Measurements from ENCODE around the gene RBM25. TPM values are rescaled to one million over a fixed set of nuclear protein-coding genes. Genes with fewer than 3 reads are reported as not detected.
"Not testable (repeated sequence)": the region's sequence is repeated elsewhere in the genome, so short reads cannot be mapped to it uniquely, and the experiment has no call there.

RBM25 gene
- total RNA-seq, 2 donors from 2014 or later = 57.0 to 62.8 TPM

DNA sequence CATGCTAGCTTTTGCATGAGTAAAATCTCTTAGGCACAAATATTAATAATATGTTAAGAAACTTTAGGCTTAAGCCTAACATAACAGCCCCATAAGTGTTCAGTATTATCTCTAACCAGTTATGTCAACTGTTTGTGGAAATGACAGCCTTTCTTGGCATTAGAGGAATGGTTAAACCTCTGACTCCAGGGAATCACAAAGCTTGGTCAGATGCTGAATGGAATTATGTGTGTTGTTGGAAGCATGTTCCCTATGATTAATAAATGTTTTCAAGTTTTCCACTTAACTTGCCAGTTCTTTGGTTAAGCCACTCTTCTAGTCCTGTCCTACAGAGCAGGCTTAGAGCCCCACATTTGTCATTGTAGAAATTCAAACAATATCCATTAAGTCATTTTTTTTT, 94.9 kb downstream of the RBM25 start:
- intact Hi-C loops (cut with DNase I) = no loop called here
- Histone ChIP-seq H3K4me3 (no peak overlapping the region), H3K4me1 (no peaks in the 10 kb centered on the region), H3K27me3 (no peaks in the 10 kb centered on the region), H3K9me3 (no peaks in the 10 kb centered on the region), H3K36me3 (peaks cover 6% of the 10 kb centered on the region), H3K9ac (ENCODE audit: low read depth in 2 of 2, low read length in 2 of 2) (no peak overlapping the region), H3K27ac (no peak overlapping the region)
- TF ChIP-seq, protein P1, sequence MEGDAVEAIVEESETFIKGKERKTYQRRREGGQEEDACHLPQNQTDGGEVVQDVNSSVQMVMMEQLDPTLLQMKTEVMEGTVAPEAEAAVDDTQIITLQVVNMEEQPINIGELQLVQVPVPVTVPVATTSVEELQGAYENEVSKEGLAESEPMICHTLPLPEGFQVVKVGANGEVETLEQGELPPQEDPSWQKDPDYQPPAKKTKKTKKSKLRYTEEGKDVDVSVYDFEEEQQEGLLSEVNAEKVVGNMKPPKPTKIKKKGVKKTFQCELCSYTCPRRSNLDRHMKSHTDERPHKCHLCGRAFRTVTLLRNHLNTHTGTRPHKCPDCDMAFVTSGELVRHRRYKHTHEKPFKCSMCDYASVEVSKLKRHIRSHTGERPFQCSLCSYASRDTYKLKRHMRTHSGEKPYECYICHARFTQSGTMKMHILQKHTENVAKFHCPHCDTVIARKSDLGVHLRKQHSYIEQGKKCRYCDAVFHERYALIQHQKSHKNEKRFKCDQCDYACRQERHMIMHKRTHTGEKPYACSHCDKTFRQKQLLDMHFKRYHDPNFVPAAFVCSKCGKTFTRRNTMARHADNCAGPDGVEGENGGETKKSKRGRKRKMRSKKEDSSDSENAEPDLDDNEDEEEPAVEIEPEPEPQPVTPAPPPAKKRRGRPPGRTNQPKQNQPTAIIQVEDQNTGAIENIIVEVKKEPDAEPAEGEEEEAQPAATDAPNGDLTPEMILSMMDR (IDR thresholded peaks at IDR 0.05) = no peak
- DNase-seq = no peak

DNA sequence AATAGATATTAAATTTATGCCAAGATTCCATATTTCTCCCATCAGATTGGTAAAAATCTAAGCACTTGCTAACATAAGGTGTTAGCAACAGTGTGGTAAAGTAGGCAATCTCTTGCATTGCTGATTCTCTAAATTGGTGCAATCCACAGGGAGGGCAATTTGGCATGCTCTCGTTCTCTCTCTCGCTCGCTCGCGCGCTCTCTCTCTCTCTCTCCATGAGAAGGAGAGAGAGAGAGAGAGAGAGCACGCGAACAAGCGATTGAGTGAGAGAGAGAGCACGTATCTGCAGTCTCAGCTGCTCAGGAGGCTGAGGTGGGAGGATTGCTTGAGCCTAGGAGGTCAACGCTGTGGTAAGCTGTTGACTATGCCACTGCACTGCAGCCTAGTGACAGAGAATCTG, 103.9 kb downstream of the RBM25 start:
- no peaks in the 10 kb centered on the region for H3K4me1 ChIP-seq
- H3K4me3 ChIP-seq = no peak overlapping the region
- H3K27ac ChIP-seq = no peak overlapping the region
- TF ChIP-seq, protein P1 (IDR thresholded peaks at IDR 0.05) = no peak
- H3K36me3 ChIP-seq = peaks cover 5% of the 10 kb centered on the region
- no peaks in the 10 kb centered on the region for H3K27me3 ChIP-seq
- H3K9ac ChIP-seq (ENCODE audit: low read depth in 2 of 2, low read length in 2 of 2) = no peak overlapping the region
- no peak for DNase-seq
- H3K9me3 ChIP-seq = no peaks in the 10 kb centered on the region
- intact Hi-C loops (cut with DNase I) = no loop called here

DNA sequence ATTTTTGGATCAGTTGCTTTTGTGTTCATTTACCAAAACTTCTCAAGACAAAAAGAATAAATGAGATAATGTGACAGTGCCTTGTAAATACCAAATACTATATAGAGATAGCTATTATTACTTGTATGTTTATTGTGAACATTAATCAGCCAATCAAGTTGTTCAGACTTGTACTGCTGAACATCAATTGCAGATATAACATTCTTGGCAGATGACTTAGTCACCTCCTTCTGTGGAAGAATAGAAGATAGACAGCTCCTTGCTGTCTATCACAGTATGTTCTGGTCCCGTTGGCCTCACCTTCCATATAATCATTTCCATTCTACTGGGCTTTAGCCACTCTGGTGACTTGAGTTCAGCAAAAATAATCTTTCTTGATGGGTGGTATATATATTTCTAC, 108.1 kb downstream of the RBM25 start:
- Histone ChIP-seq H3K9me3 (no peaks in the 10 kb centered on the region), H3K4me3 (no peak overlapping the region), H3K4me1 (no peaks in the 10 kb centered on the region), H3K36me3 (peaks cover 5% of the 10 kb centered on the region), H3K9ac (ENCODE audit: low read depth in 2 of 2, low read length in 2 of 2) (no peak overlapping the region), H3K27me3 (no peaks in the 10 kb centered on the region), H3K27ac (no peak overlapping the region)
- no peak for DNase-seq
- intact Hi-C loops (cut with DNase I) = no loop called here
- TF ChIP-seq, protein P1 (IDR thresholded peaks at IDR 0.05) = no peak

DNA sequence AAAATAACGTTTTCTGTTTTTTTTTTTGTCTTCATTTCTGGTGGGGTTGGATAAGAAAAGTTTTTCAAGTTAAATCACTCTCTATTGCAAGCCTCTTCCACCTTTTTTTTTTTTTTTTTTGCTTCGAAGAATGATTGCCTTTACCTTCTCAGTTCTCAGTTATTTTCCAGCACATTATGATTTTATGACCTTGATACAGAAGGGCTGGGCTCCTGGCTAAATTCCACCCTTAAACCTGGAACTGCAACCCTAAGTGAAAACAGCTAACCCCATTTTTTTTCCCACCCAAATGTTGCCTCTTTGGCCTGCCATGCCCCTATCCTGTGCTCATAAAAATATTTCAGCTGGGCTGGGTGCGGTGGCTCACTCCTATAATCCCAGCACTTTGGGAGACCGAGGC, 109.4 kb downstream of the RBM25 start:
- intact Hi-C loops (cut with DNase I) = no loop called here
- peaks cover 15% of the 10 kb centered on the region for H3K36me3 ChIP-seq

DNA sequence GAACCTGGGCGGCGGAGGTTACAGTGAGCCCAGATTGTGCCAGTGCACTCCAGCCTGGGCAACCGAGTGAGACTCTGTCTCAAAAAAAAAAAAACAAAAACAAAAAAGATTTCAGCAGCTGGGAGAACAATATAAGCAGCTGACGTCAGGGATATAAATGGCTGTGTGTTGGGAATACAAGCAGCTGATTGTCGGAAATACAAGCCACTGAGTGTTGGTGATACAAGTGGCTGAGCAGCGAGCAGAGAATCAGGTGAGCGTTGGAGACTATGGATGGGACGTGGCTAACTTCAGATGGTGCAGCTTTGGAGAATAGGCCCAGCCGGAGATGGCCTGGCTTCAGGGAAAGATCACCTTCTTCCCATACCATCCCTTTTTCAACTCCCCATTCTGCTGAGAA, 109.9 kb downstream of the RBM25 start:
- TF ChIP-seq, protein P1 (IDR thresholded peaks at IDR 0.05) = no peak
- Histone ChIP-seq H3K36me3 (peaks cover 15% of the 10 kb centered on the region), H3K4me3 (no peak overlapping the region), H3K4me1 (no peaks in the 10 kb centered on the region), H3K27me3 (no peaks in the 10 kb centered on the region), H3K9me3 (no peaks in the 10 kb centered on the region), H3K27ac (no peak overlapping the region), H3K9ac (ENCODE audit: low read depth in 2 of 2, low read length in 2 of 2) (no peak overlapping the region)
- DNase-seq = no peak
- intact Hi-C loops (cut with DNase I) = no loop called here

More for the DNA sequence above, 109.4 kb downstream of the RBM25 start:
- Histone ChIP-seq H3K27ac (no peak overlapping the region), H3K27me3 (no peaks in the 10 kb centered on the region), H3K9ac (ENCODE audit: low read depth in 2 of 2, low read length in 2 of 2) (no peak overlapping the region), H3K9me3 (no peaks in the 10 kb centered on the region), H3K4me1 (no peaks in the 10 kb centered on the region), H3K4me3 (no peak overlapping the region)
- TF ChIP-seq, protein P1 (IDR thresholded peaks at IDR 0.05) = no peak
- peak; percentile 44 for DNase-seq

DNA sequence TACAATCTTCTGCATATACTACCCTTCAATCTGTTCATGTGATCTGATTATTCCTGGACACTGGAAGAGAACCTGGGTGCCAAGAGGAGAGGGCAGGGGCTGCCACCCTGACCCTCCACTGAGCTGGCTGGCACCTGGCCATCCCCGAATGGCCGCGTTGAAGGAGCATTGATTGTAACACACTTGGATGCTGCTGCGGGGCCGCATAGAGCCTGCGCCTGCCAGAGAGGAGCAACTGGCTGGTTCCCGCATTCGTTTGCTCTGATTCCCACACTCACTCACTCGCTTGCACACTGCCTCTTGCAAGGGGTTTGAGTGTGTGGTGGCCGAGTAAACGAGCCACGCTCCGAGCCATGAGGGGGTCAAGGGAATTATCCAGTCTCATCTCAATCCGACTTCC, 110.4 kb downstream of the RBM25 start:
- Histone ChIP-seq H3K27ac (no peak overlapping the region), H3K36me3 (peaks cover 15% of the 10 kb centered on the region), H3K4me1 (no peaks in the 10 kb centered on the region), H3K4me3 (no peak overlapping the region), H3K27me3 (no peaks in the 10 kb centered on the region), H3K9ac (ENCODE audit: low read depth in 2 of 2, low read length in 2 of 2) (no peak overlapping the region), H3K9me3 (no peaks in the 10 kb centered on the region)
- no peak for DNase-seq
- intact Hi-C loops (cut with DNase I) = no loop called here
- TF ChIP-seq, protein P1 (IDR thresholded peaks at IDR 0.05) = no peak

DNA sequence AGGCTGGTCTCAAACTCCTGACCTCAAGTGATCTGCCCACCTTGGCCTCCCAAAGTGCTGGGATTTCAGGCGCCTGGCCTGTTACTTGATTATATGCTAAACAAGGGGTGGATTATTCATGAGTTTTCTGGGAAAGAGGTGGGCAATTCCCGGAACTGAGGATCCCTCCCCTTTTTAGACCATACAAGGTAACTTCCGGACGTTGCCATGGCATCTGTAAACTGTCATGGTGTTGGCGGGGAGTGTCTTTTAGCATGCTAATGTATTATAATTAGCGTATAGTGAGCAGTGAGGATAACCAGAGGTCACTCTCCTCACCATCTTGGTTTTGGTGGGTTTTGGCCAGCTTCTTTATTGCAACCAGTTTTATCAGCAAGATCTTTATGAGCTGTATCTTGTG, 111.5 kb downstream of the RBM25 start:
- not testable (repeated sequence) for H3K27me3 ChIP-seq; H3K4me3 ChIP-seq; H3K9me3 ChIP-seq; H3K9ac ChIP-seq (ENCODE audit: low read depth in 2 of 2, low read length in 2 of 2); H3K4me1 ChIP-seq; H3K27ac ChIP-seq; DNase-seq
- intact Hi-C loops (cut with DNase I) = loop anchor here (10.0 kb wide), 1 partner anchor 305 kb away; no protein-coding TSS in a partner anchor
- H3K36me3 ChIP-seq = peaks cover 20% of the 10 kb centered on the region

Measured in colonic mucosa (tissue), 4 donors.